Mesothelial cell of epicardium (in vitro differentiated cells): ENCODE results near the gene ARF5. TPM values are rescaled to one million over a fixed set of nuclear protein-coding genes. Genes with fewer than 3 reads are reported as not detected.

Experiments
- DNase-seq, 2 experiments: peaks; one replicate each; pipeline ENCODE4 v3.0.0; 2021; ENCODE audit warnings: low spot score in 2 of 2; ENCODE audit not compliant: unreplicated experiment in 2 of 2
- H3K27ac Mint-ChIP-seq: 2 replicates; pipeline ENCODE4 v1.8.0; 2021; ENCODE audit warnings: mixed read lengths
- H3K27me3 Mint-ChIP-seq: 2 replicates; pipeline ENCODE4 v1.8.0; 2021; ENCODE audit warnings: low read depth, mixed read lengths
- H3K36me3 Mint-ChIP-seq: 2 replicates; pipeline ENCODE4 v1.8.0; 2021; ENCODE audit warnings: mixed read lengths
- H3K4me1 Mint-ChIP-seq: 2 replicates; pipeline ENCODE4 v1.8.0; 2021; ENCODE audit warnings: mixed read lengths
- H3K4me3 Mint-ChIP-seq: 2 replicates; pipeline ENCODE4 v1.8.0; 2021; ENCODE audit warnings: mild to moderate bottlenecking, moderate library complexity, mixed read lengths
- H3K9me3 Mint-ChIP-seq: 2 replicates; pipeline ENCODE4 v1.8.0; 2021; ENCODE audit warnings: mixed read lengths
- total RNA-seq: library from RNA; stranded (reverse); gene quantifications from 3 replicates; pipeline ENCODE4 v1.2.1, GENCODE V29; 2021
- TF ChIP-seq, protein P1 (sequence below): fragments of 200-600 bp; sonication (generic); IDR thresholded peaks from one replicate; pipeline ENCODE4 v1.5.0; 2021; ENCODE audit warnings: antibody characterized with exemption; ENCODE audit not compliant: unreplicated experiment

ARF5 gene
- total RNA-seq, 1 donor from 2014 or later: 168 TPM

- TF ChIP-seq, protein P1, sequence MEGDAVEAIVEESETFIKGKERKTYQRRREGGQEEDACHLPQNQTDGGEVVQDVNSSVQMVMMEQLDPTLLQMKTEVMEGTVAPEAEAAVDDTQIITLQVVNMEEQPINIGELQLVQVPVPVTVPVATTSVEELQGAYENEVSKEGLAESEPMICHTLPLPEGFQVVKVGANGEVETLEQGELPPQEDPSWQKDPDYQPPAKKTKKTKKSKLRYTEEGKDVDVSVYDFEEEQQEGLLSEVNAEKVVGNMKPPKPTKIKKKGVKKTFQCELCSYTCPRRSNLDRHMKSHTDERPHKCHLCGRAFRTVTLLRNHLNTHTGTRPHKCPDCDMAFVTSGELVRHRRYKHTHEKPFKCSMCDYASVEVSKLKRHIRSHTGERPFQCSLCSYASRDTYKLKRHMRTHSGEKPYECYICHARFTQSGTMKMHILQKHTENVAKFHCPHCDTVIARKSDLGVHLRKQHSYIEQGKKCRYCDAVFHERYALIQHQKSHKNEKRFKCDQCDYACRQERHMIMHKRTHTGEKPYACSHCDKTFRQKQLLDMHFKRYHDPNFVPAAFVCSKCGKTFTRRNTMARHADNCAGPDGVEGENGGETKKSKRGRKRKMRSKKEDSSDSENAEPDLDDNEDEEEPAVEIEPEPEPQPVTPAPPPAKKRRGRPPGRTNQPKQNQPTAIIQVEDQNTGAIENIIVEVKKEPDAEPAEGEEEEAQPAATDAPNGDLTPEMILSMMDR: no peak
- H3K9me3 Mint-ChIP-seq: peaks cover 4% of the 10 kb centered on the region
- H3K4me3 Mint-ChIP-seq: no peak overlapping the region
- peaks cover 2% of the 10 kb centered on the region for H3K4me1 Mint-ChIP-seq
- H3K27me3 Mint-ChIP-seq: peaks cover 17% of the 10 kb centered on the region
- no peak overlapping the region for H3K27ac Mint-ChIP-seq
- H3K36me3 Mint-ChIP-seq: no peaks in the 10 kb centered on the region
- no peak for DNase-seq
These were observed 40.2 kb downstream of the ARF5 start for GRCh38 chr7:127628445-127628844.

DNA sequence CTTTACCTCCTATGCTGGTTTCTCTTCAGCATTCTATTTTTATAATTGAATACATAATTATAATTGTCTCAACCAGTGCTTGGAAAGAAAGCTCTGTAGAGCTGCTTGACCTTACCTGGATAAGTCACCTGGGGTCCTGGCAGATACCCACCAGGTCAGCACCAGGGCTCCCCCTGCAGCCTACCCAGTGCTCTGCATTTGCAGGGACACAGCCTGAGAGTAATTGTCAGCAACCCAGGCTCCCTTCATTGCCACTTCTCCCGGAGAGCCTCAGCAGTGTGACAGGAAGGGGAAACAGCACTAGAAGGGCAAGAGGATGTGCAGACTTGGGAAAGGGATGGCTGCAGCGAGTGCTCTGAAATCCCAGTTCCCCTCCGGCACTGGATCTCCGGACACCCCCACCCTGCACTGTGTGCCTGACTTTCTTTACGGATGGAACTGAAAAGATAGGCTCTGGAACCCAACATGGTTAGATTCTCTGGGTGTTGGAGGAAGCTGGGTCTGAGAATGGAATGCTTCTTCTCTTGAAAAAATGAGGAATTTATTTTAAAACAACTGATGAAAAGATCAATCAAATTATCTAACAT, 41.1 kb downstream of the ARF5 start:
- Mint-ChIP-seq H3K9me3 (peaks cover 7% of the 10 kb centered on the region), H3K4me1 (peaks cover 2% of the 10 kb centered on the region), H3K4me3 (no peak overlapping the region), H3K36me3 (no peaks in the 10 kb centered on the region), H3K27ac (no peak overlapping the region), H3K27me3 (peaks cover 10% of the 10 kb centered on the region)
- TF ChIP-seq, protein P1: no peak
- DNase-seq: no peak

- no peak overlapping the region for H3K4me3 Mint-ChIP-seq
- H3K4me1 Mint-ChIP-seq: peaks cover 2% of the 10 kb centered on the region
- no peak overlapping the region for H3K27ac Mint-ChIP-seq
- peaks cover 3% of the 10 kb centered on the region for H3K9me3 Mint-ChIP-seq
- TF ChIP-seq, protein P1: no peak
- H3K27me3 Mint-ChIP-seq: no peaks in the 10 kb centered on the region
- no peaks in the 10 kb centered on the region for H3K36me3 Mint-ChIP-seq
- DNase-seq: no peak
These were observed 44.2 kb downstream of the ARF5 start for GRCh38 chr7:127632276-127632910.

DNA sequence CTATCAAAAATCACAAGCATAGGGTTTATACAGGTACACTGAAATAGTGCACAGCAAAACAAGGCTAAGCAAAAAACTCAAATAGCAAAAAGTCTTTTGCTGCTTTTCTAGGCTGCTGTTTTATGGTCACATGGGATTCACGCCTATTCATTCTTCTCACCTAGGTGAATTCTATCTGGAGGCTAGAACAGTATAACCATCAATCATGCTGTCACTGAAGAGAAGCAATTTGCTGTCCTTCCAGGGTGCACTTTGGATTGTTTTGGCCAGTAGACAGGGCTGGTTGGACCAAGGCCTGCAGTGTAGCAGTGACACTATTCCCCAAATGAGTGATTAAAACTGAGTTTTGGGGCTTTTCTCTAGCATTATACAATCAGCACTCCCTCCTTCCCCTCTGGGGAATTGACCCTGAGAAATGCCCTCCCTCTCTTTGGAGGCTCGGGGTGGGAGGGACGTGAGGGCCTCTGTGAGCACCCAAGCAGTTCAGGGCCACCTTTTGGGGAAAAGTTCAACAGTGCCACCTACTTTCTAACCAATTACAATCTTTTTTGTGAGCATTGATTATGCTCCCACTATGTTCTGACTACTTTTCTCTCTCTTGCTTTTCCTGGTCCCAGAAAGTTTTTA, 47.6 kb downstream of the ARF5 start:
- TF ChIP-seq, protein P1: no peak
- no peaks in the 10 kb centered on the region for H3K36me3 Mint-ChIP-seq
- H3K27me3 Mint-ChIP-seq: no peaks in the 10 kb centered on the region
- DNase-seq: no peak
- no peak overlapping the region for H3K4me3 Mint-ChIP-seq
- peaks cover 14% of the 10 kb centered on the region for H3K9me3 Mint-ChIP-seq
- no peak overlapping the region for H3K27ac Mint-ChIP-seq
- no peaks in the 10 kb centered on the region for H3K4me1 Mint-ChIP-seq

DNA sequence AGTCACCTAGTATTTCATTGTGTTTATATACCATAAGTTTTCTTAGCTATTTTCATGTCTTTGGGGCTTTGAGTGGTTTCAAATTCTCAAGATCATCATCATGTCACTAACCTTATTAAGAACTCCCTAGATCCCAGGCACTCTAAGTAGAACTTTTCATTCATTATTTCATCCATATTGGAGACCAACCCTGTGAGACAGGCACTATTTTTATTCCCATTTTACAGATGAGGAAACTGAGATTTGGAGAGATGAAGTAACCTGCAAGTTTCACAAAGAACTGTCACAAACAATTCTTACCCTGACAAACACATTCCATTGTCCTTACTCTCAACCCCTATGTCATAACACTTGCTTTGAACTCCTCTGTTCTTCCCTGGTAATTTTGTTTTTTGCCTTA, 50.0 kb downstream of the ARF5 start:
- H3K27me3 Mint-ChIP-seq: no peaks in the 10 kb centered on the region
- TF ChIP-seq, protein P1: no peak
- H3K36me3 Mint-ChIP-seq: no peaks in the 10 kb centered on the region
- no peak for DNase-seq
- peaks cover 10% of the 10 kb centered on the region for H3K4me1 Mint-ChIP-seq
- peaks cover 14% of the 10 kb centered on the region for H3K9me3 Mint-ChIP-seq
- H3K4me3 Mint-ChIP-seq: no peak overlapping the region
- no peak overlapping the region for H3K27ac Mint-ChIP-seq

Other genes with a start within 250 kb of the ARF5 start
- 22.5 to 24.8 TPM (median 23.4 TPM) in 3 replicates for gene ZNF800, start 195.7 kb upstream of the ARF5 start, total RNA-seq
- 16.6 to 17.5 TPM (median 17.2 TPM) in 3 replicates for gene GCC1, start 2.8 kb upstream of the ARF5 start, total RNA-seq
- 2.1 to 2.3 TPM (median 2.2 TPM) in 3 replicates for gene FSCN3, start 5.3 kb downstream of the ARF5 start, total RNA-seq
- gene PAX4, start 29.7 kb downstream of the ARF5 start, total RNA-seq: not detected in 3 replicates
- gene SND1, start 63.8 kb downstream of the ARF5 start, total RNA-seq: 205 to 211 TPM (median 208 TPM) in 3 replicates